IMR-90 (cell line): ENCODE measurements around the gene EZR. TPM values are rescaled to one million over a fixed set of nuclear protein-coding genes. Genes with fewer than 3 reads are reported as not detected.

Experiments
- ATAC-seq: fragments of 200-7000 bp; cut with Tn5 transposase; 2 replicates; pipeline ENCODE4 v1.9.1; 2020; ENCODE audit warnings: low read depth, mild to moderate bottlenecking, moderate library complexity
- BruUV-seq: library from RNA; stranded (reverse); fragments of 400-500 nt; replicated peaks from 2 replicates; lab custom pipeline; 2021; lab: Mats Ljungman, UMichigan
- CTCF ChIA-PET: fragments of 300-600 bp; formaldehyde crosslinking; extraction: SDS; loops from one replicate; lab custom pipeline; 2021; ENCODE audit warnings: antibody characterized with exemption; lab: Yijun Ruan, JAX
- POLR2A ChIA-PET: fragments of 300-600 bp; sonication (Branson Sonifier 250); formaldehyde crosslinking; loops from one replicate; lab custom pipeline; 2022; ENCODE audit warnings: antibody characterized with exemption; ENCODE audit not compliant: unreplicated experiment; lab: Charles Lee
- DNase-seq: peaks from one replicate; pipeline ENCODE4 v3.0.0; 2013
- H2AFZ ChIP-seq: replicated peaks from 2 replicates; pipeline ENCODE3; 2013; ENCODE audit warnings: low read length, mild to moderate bottlenecking; ENCODE audit not compliant: poor library complexity
- H2AK5ac ChIP-seq: 2 replicates; pipeline ENCODE4 v1.6.1; 2013; ENCODE audit warnings: low read depth, low read length, inconsistent platforms
- H2AK9ac ChIP-seq: replicated peaks from 2 replicates; pipeline ENCODE3; 2013; ENCODE audit warnings: mild to moderate bottlenecking, low read depth, low read length, moderate library complexity; ENCODE audit not compliant: poor library complexity
- H2BK120ac ChIP-seq: 2 replicates; pipeline ENCODE4 v1.6.1; 2013; ENCODE audit warnings: low read depth, low read length, inconsistent platforms
- H2BK15ac ChIP-seq: 3 replicates; pipeline ENCODE4 v1.6.1; 2013; ENCODE audit warnings: low read depth, low read length, inconsistent platforms
- H2BK20ac ChIP-seq: 2 replicates; pipeline ENCODE4 v1.6.1; 2013; ENCODE audit warnings: low read depth, mild to moderate bottlenecking, inconsistent platforms, low read length, moderate library complexity
- H2BK5ac ChIP-seq: 2 replicates; pipeline ENCODE4 v1.6.1; 2013; ENCODE audit warnings: mild to moderate bottlenecking, low read depth, low read length, inconsistent platforms; ENCODE audit not compliant: poor library complexity, severe bottlenecking
- H3K14ac ChIP-seq: replicated peaks from 2 replicates; pipeline ENCODE4 v1.6.1; 2013; ENCODE audit warnings: low read depth, low read length, inconsistent platforms
- H3K18ac ChIP-seq: 2 replicates; pipeline ENCODE4 v1.6.1; 2013; ENCODE audit warnings: low read depth, low read length, control low read depth
- H3K23ac ChIP-seq: 2 replicates; pipeline ENCODE4 v1.6.1; 2013; ENCODE audit warnings: low read depth, low read length, inconsistent platforms
- H3K27ac ChIP-seq: 2 replicates; pipeline ENCODE4 v1.5.1; 2013; ENCODE audit warnings: mild to moderate bottlenecking, control low read depth, low read length; ENCODE audit not compliant: insufficient read depth
- H3K27me3 ChIP-seq: 2 replicates; pipeline ENCODE4 v1.6.1; 2013; ENCODE audit warnings: low read length; ENCODE audit not compliant: control insufficient read depth, insufficient read depth
- H3K36me3 ChIP-seq: 2 replicates; pipeline ENCODE4 v1.6.1; 2013; ENCODE audit warnings: low read length, mixed read lengths; ENCODE audit not compliant: control insufficient read depth, insufficient read depth
- H3K4ac ChIP-seq: 2 replicates; pipeline ENCODE4 v1.6.1; 2013; ENCODE audit warnings: low read depth, low read length, inconsistent platforms
- H3K4me1 ChIP-seq: 2 replicates; pipeline ENCODE4 v1.6.1; 2013; ENCODE audit warnings: low read length, mixed read lengths; ENCODE audit not compliant: control insufficient read depth, insufficient read depth
- H3K4me2 ChIP-seq: 2 replicates; pipeline ENCODE4 v1.6.1; 2013; ENCODE audit warnings: low read depth, mild to moderate bottlenecking, control low read depth, low read length, moderate library complexity
- H3K4me3 ChIP-seq: 2 replicates; pipeline ENCODE4 v1.5.1; 2013; ENCODE audit warnings: low read depth, mild to moderate bottlenecking, control low read depth, low read length, moderate library complexity; ENCODE audit not compliant: insufficient read depth
- H3K56ac ChIP-seq: 2 replicates; pipeline ENCODE4 v1.6.1; 2013; ENCODE audit warnings: low read length, inconsistent platforms; ENCODE audit not compliant: insufficient read depth; ENCODE audit errors: extremely low read depth
- H3K79me1 ChIP-seq, 2 experiments: 2 replicates each; pipeline ENCODE4 v1.6.1; 2013; ENCODE audit warnings: low read length in 2 of 2, inconsistent platforms in 1 of 2, low read depth in 1 of 2
- H3K9ac ChIP-seq: 2 replicates; pipeline ENCODE4 v1.6.1; 2013; ENCODE audit warnings: low read depth, low read length, control low read depth
- H3K9me1 ChIP-seq: 2 replicates; pipeline ENCODE4 v1.6.1; 2013; ENCODE audit warnings: low read length, inconsistent platforms; ENCODE audit not compliant: insufficient read depth
- H3K9me3 ChIP-seq: 2 replicates; pipeline ENCODE4 v1.6.1; 2013; ENCODE audit warnings: low read length; ENCODE audit not compliant: control insufficient read depth, insufficient read depth
- H4K20me1 ChIP-seq: 2 replicates; pipeline ENCODE4 v1.6.1; 2013; ENCODE audit warnings: low read length, inconsistent platforms; ENCODE audit not compliant: insufficient read depth
- H4K5ac ChIP-seq: 2 replicates; pipeline ENCODE4 v1.6.1; 2013; ENCODE audit warnings: mild to moderate bottlenecking, low read depth, low read length, control low read depth
- H4K8ac ChIP-seq, 2 experiments: 2 replicates each; pipeline ENCODE4 v1.6.1; 2013; ENCODE audit warnings: low read depth in 2 of 2, low read length in 2 of 2, control low read depth in 1 of 2, inconsistent platforms in 1 of 2
- H4K91ac ChIP-seq: 2 replicates; pipeline ENCODE4 v1.6.1; 2013; ENCODE audit warnings: low read depth, low read length, inconsistent platforms; ENCODE audit not compliant: insufficient read depth
- BHLHE40 ChIP-seq: fragments of 150-350 bp; IDR thresholded peaks from 2 replicates; pipeline ENCODE4 v1.6.1; 2016; ENCODE audit warnings: mild to moderate bottlenecking, low read depth, low read length
- CEBPB ChIP-seq: IDR thresholded peaks from 2 replicates; pipeline ENCODE4 v1.6.1; 2012; ENCODE audit warnings: low read depth, low read length, improper control_type of control experiment
- CHD1 ChIP-seq: IDR thresholded peaks from 2 replicates; pipeline ENCODE4 v1.6.1; 2012; ENCODE audit warnings: low read depth, low read length, improper control_type of control experiment
- FOS ChIP-seq: fragments of 150-350 bp; IDR thresholded peaks from 2 replicates; pipeline ENCODE4 v1.6.1; 2016; ENCODE audit warnings: low read depth, low read length
- MAZ ChIP-seq: IDR thresholded peaks from 2 replicates; pipeline ENCODE4 v1.6.1; 2012; ENCODE audit warnings: low read depth, mild to moderate bottlenecking, low read length, improper control_type of control experiment, moderate library complexity, borderline replicate concordance
- MXI1 ChIP-seq: IDR thresholded peaks from 2 replicates; pipeline ENCODE4 v1.6.1; 2012; ENCODE audit warnings: low read depth, mild to moderate bottlenecking, low read length, moderate library complexity, borderline replicate concordance
- NFE2L2 ChIP-seq: fragments of 150-350 bp; IDR thresholded peaks from 2 replicates; pipeline ENCODE4 v1.6.1; 2016; ENCODE audit warnings: low read depth, mild to moderate bottlenecking, low read length
- POLR2A ChIP-seq: IDR thresholded peaks from 2 replicates; pipeline ENCODE4 v1.6.1; 2012; ENCODE audit warnings: mild to moderate bottlenecking, low read depth, low read length
- RAD21 ChIP-seq: IDR thresholded peaks from 2 replicates; pipeline ENCODE4 v1.6.1; 2012; ENCODE audit warnings: low read length, improper control_type of control experiment
- RCOR1 ChIP-seq: IDR thresholded peaks from 2 replicates; pipeline ENCODE4 v1.6.1; 2012; ENCODE audit warnings: mild to moderate bottlenecking, low read length, improper control_type of control experiment; ENCODE audit not compliant: insufficient replicate concordance
- RFX5 ChIP-seq: IDR thresholded peaks from 2 replicates; pipeline ENCODE4 v1.8.0; 2012; ENCODE audit warnings: low read depth, mild to moderate bottlenecking, low read length, moderate library complexity
- SMC3 ChIP-seq: fragments of 150-350 bp; IDR thresholded peaks from 2 replicates; pipeline ENCODE4 v1.6.1; 2016; ENCODE audit warnings: low read depth, mild to moderate bottlenecking, antibody characterized with exemption, low read length, moderate library complexity
- WGBS, 2 experiments: methylation state at CpG; one replicate each; pipeline versions ENCODE4 v1.1.5 to v1.1.7; 2013; ENCODE audit warnings: missing lambda C conversion rate in 2 of 2; ENCODE audit not compliant: insufficient read length in 1 of 2; ENCODE audit errors: extremely low coverage in 2 of 2; 5-methylcytosine and 5-hydroxymethylcytosine counted together
- dilution Hi-C: fragments of 300-500 bp; cut with HindIII; formaldehyde crosslinking; loops from one replicate; pipeline ENCODE4 v1.14.3; 2018; ENCODE audit warnings: low sequenced_read_pairs; ENCODE audit not compliant: unreplicated experiment
- in situ Hi-C: fragments of 300-500 bp; cut with MboI; formaldehyde crosslinking; loops from 3 replicates; pipeline ENCODE4 v1.14.3; 2019; ENCODE audit warnings: low sequenced_read_pairs, inconsistent platforms, mixed read lengths
- intact Hi-C: fragments of 100-400 bp; cut with micrococcal nuclease; formaldehyde crosslinking; loops from 2 replicates; pipeline ENCODE4 v1.10.0; 2022
- polyA plus RNA-seq, 3 experiments: library from polyadenylated mRNA; depleted of rRNA; stranded (reverse); fragments of >200 nt; gene quantifications; 2 replicates each; pipeline ENCODE4 v1.2.3, GENCODE V29; 2012; ENCODE audit warnings: low replicate concordance in 1 of 3
- total RNA-seq: library from RNA; depleted of rRNA; stranded (reverse); fragments of >200 nt; gene quantifications from 2 replicates; pipeline ENCODE4 v1.2.3, GENCODE V29; 2012
- TF ChIP-seq, protein P1 (sequence below): fragments of 150-350 bp; IDR thresholded peaks from 2 replicates; pipeline ENCODE4 v1.6.1; 2016; ENCODE audit warnings: low read depth, mild to moderate bottlenecking, low read length, moderate library complexity, borderline replicate concordance
- TF ChIP-seq, protein P2 (sequence below): fragments of 150-350 bp; IDR thresholded peaks from 2 replicates; pipeline ENCODE4 v1.6.1; 2017; ENCODE audit warnings: mild to moderate bottlenecking, antibody characterized with exemption, low read length, low read depth
- TF ChIP-seq, protein P3 (sequence below): conservative IDR thresholded peaks from 2 replicates; pipeline ENCODE4 v1.5.1; 2012; ENCODE audit warnings: mild to moderate bottlenecking, low read depth, low read length, improper control_type of control experiment

The EZR gene
- total and polyA plus RNA-seq, 2 of the 4 experiments (the other 2 are of a cell fraction): 83.8 to 145 TPM

DNA sequence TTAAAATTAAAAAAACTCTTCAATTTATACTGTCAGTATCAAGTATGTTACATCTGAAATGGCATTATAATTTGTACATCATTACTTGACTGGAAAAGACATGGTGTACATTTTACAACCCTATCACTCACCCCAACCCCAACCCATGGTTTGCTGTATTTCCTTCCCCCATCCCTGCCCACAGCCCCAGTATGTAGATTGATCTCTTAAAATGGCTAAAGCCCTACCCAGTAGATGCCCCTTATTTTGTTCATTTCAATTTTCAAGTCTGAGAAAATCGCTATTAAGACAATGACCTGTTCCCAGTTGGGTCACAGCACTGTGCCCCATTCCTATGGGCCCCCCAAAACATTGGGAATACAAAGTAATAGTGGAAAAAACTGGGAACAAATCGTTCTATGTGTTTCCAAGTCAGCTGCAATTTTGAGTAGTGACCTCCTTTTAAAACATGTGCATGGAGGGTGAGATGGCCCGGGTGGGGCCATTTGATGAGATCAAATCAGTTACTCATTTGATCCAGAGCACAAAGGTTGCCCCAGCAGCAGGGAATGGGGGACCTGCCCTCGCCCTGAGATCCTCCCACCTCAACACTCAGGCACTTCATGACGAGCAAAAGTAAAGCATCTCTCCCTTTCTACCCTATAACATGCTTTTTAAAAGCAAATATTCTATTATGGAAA lies 13.3 kb downstream of the EZR start:
- H3K4me2 ChIP-seq: no peak overlapping the region
- ChIA-PET CTCF (interaction anchor here (0.6 kb wide), 2 partner anchors 30 to 35 kb away, joined by 3 read pairs; no protein-coding TSS in a partner anchor), POLR2A (no interaction called here)
- no peak overlapping the region for H2AK9ac ChIP-seq
- peaks cover 27 to 60% of the 10 kb centered on the region in 2 experiments for H3K79me1 ChIP-seq
- in situ Hi-C loops (no loop called here), dilution Hi-C loops (no loop called here), intact Hi-C loops (no loop called here)
- no peak overlapping the region for H2AFZ ChIP-seq
- H4K5ac ChIP-seq: no peak overlapping the region
- ATAC-seq (no peak), DNase-seq (no peak)
- H2BK20ac ChIP-seq: no peak overlapping the region
- H3K27ac ChIP-seq: no peak overlapping the region
- H2BK120ac ChIP-seq: no peak overlapping the region
- H3K14ac ChIP-seq: no peak overlapping the region
- no peak overlapping the region for H4K91ac ChIP-seq
- 88% methylated on average over 1 of the region's 5 CpGs; no CpG with 5 or more reads in 1 of the 2 experiments for WGBS, 2 experiments
- H3K4ac ChIP-seq: no peak overlapping the region
- no peak overlapping the region for H2AK5ac ChIP-seq
- no peak overlapping the region for H3K23ac ChIP-seq
- H3K27me3 ChIP-seq: no peaks in the 10 kb centered on the region
- no peak overlapping the region for H2BK5ac ChIP-seq
- H2BK15ac ChIP-seq: no peak overlapping the region
- H3K9me1 ChIP-seq: peaks cover 10% of the 10 kb centered on the region
- BruUV-seq: no TSS peak
- H3K4me1 ChIP-seq: peaks cover 6% of the 10 kb centered on the region
- no peaks in the 10 kb centered on the region for H3K9me3 ChIP-seq
- TF ChIP-seq, protein P1, sequence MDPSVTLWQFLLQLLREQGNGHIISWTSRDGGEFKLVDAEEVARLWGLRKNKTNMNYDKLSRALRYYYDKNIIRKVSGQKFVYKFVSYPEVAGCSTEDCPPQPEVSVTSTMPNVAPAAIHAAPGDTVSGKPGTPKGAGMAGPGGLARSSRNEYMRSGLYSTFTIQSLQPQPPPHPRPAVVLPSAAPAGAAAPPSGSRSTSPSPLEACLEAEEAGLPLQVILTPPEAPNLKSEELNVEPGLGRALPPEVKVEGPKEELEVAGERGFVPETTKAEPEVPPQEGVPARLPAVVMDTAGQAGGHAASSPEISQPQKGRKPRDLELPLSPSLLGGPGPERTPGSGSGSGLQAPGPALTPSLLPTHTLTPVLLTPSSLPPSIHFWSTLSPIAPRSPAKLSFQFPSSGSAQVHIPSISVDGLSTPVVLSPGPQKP: no peak
- TF ChIP-seq CEBPB (no peak), SMC3 (no peak), BHLHE40 (no peak), MAZ (no peak), CHD1 (no peak), NFE2L2 (no peak), FOS (no peak), RFX5 (no peak), RAD21 (no peak), POLR2A (no peak), MXI1 (no peak), RCOR1 (no peak)
- TF ChIP-seq, protein P2, sequence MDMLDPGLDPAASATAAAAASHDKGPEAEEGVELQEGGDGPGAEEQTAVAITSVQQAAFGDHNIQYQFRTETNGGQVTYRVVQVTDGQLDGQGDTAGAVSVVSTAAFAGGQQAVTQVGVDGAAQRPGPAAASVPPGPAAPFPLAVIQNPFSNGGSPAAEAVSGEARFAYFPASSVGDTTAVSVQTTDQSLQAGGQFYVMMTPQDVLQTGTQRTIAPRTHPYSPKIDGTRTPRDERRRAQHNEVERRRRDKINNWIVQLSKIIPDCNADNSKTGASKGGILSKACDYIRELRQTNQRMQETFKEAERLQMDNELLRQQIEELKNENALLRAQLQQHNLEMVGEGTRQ: no peak
- TF ChIP-seq, protein P3, sequence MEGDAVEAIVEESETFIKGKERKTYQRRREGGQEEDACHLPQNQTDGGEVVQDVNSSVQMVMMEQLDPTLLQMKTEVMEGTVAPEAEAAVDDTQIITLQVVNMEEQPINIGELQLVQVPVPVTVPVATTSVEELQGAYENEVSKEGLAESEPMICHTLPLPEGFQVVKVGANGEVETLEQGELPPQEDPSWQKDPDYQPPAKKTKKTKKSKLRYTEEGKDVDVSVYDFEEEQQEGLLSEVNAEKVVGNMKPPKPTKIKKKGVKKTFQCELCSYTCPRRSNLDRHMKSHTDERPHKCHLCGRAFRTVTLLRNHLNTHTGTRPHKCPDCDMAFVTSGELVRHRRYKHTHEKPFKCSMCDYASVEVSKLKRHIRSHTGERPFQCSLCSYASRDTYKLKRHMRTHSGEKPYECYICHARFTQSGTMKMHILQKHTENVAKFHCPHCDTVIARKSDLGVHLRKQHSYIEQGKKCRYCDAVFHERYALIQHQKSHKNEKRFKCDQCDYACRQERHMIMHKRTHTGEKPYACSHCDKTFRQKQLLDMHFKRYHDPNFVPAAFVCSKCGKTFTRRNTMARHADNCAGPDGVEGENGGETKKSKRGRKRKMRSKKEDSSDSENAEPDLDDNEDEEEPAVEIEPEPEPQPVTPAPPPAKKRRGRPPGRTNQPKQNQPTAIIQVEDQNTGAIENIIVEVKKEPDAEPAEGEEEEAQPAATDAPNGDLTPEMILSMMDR: no peak
- H3K18ac ChIP-seq: no peak overlapping the region
- no peak overlapping the region for H3K56ac ChIP-seq
- peaks cover 17% of the 10 kb centered on the region for H4K20me1 ChIP-seq
- H3K36me3 ChIP-seq: peaks cover 5% of the 10 kb centered on the region
- H3K9ac ChIP-seq: no peak overlapping the region
- no peak overlapping the region for H4K8ac ChIP-seq
- no peak overlapping the region for H3K4me3 ChIP-seq
